22Rv1 (cell line): Measurements from ENCODE around the gene CLEC4F.

Experiments
- H3K27ac ChIP-seq: fragments of 450-650 bp; 2 replicates; pipeline ENCODE4 v1.5.1; 2017
- ZFX ChIP-seq: fragments of 450-650 bp; IDR thresholded peaks from 2 replicates; pipeline ENCODE4 v1.6.1; 2017; ENCODE audit warnings: antibody characterized with exemption, borderline replicate concordance
- TF ChIP-seq, protein P1 (sequence below): fragments of 450-650 bp; IDR thresholded peaks from 2 replicates; pipeline ENCODE4 v1.5.1; 2017; ENCODE audit warnings: mild to moderate bottlenecking

CLEC4F gene

DNA sequence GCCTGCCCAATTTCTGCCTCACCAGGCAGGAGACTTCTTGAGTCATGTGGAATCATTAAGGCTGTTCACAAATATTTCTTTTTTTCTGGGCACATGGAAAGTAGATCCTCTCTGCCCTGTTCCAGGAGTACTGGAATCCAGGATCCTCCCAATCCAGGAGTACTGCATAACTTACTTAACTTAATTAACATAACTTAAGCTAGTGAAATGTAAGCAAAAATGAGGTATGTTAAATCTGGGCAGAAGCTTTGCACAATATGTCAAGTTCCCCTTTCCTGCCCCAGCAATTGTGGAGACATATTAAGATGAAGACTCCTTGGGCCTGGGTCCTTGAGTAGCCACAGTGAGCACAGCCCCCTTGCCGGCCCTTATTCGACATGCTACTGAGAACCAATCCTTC, 12.0 kb upstream of the CLEC4F start:
- no peak overlapping the region for H3K27ac ChIP-seq
- TF ChIP-seq, protein P1, sequence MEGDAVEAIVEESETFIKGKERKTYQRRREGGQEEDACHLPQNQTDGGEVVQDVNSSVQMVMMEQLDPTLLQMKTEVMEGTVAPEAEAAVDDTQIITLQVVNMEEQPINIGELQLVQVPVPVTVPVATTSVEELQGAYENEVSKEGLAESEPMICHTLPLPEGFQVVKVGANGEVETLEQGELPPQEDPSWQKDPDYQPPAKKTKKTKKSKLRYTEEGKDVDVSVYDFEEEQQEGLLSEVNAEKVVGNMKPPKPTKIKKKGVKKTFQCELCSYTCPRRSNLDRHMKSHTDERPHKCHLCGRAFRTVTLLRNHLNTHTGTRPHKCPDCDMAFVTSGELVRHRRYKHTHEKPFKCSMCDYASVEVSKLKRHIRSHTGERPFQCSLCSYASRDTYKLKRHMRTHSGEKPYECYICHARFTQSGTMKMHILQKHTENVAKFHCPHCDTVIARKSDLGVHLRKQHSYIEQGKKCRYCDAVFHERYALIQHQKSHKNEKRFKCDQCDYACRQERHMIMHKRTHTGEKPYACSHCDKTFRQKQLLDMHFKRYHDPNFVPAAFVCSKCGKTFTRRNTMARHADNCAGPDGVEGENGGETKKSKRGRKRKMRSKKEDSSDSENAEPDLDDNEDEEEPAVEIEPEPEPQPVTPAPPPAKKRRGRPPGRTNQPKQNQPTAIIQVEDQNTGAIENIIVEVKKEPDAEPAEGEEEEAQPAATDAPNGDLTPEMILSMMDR, result no peak
- TF ChIP-seq ZFX, result no peak

- no peak overlapping the region for H3K27ac ChIP-seq
These were observed 11.5 kb upstream of the CLEC4F start for GRCh38 chr2:70831861-70832260.

GRCh38 chr2:70830366-70830765, 10.0 kb upstream of the CLEC4F start:
- TF ChIP-seq ZFX, result no peak
- TF ChIP-seq, protein P1, result no peak
- H3K27ac ChIP-seq, result no peak overlapping the region

More at GRCh38 chr2:70831861-70832260, 11.5 kb upstream of the CLEC4F start:
- TF ChIP-seq ZFX, result no peak

DNA sequence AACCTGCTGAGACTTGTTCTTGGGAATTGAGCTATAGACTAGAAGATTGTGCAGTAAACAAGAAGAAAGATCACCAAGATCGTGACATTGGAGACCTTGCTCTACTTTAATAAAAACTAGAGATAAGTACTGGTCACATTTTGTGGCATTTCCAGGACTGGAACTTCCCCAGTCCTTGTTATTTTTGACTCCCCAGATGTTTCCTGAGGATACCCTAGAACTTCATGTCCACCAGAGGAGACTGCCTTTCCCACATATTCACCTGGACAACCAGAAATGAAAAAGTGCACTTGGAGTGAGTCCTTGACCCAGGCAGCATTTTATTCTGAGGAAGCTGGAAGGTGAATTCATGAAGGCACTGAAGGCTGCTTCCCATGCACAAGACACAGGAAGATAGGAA, 9.5 kb upstream of the CLEC4F start:
- H3K27ac ChIP-seq, result no peak overlapping the region
- TF ChIP-seq, protein P1, result no peak
- TF ChIP-seq ZFX, result no peak

DNA sequence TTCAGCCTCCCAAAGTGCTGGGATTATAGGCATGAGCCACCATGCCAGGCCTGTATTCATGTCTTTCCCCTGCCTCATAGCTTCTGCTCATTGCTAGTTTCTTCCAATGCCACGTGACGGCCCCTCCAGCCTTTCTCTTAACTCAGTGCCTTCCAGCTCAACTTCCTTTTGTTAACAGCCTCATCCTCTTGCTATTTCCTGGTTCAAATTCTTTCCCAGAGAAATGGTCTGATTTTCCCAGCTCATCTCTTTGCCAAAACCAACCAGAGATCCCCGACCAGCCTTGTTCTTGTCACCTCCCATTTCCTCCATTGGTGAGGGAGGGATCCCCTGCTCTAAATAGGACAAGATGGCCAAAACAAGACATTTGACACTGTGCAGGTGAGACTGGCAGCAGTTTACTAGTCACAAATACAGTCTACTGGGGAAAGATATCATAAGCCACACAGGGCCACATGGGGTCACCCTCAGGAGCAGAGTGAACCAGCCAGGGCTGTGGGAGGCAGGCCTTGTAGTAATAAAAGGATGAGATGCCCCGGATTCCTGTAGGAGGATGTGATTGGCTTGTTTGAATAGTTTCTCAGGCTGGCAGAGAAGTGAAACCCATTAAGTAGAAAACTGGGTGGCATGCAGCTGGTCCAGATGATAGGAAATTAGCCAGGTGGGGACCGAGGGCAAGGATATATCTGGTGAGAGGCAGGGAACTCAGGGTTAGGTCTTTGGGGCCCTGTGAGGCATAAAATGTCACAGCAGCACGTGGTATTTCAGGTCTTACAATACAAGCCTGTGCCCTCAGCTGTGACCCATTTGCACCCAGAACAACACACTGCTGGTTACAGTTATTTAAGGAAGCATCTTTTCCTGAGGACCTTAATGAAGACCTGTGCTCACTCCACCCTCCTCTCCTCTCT, 8.8 kb upstream of the CLEC4F start:
- TF ChIP-seq ZFX, result no peak
- TF ChIP-seq, protein P1, result no peak
- H3K27ac ChIP-seq, result no peak overlapping the region

DNA sequence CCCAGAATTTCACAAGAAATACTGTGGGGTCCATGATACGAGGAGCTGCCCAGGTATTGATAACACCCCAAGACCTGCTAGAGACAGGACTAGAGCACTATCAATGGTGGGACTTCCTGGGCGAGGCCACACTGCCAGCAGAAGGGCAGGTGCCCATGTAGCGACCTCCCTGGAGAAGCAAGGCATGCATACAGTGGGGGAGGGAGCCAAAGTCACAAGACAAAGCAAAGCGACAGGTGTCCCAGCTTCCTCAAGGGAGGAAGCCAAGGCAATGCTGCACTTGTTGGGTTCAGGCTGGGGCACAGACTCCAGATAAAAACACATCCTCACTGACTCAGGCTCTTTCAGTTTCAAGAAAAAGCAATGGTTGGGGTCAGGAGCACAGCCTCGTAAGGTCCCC, 7.7 kb upstream of the CLEC4F start:
- no peak for TF ChIP-seq ZFX
- TF ChIP-seq, protein P1, result no peak
- H3K27ac ChIP-seq, result no peak overlapping the region

GRCh38 chr2:70827388-70827787, 7.0 kb upstream of the CLEC4F start:
- TF ChIP-seq, protein P1, result no peak
- no peak for TF ChIP-seq ZFX
- no peak overlapping the region for H3K27ac ChIP-seq
